HL-60 (cell line): ENCODE results near the gene CTIF.

Experiments
- CTCF ChIP-seq: IDR thresholded peaks from one replicate; pipeline ENCODE4 v1.5.1; 2011; ENCODE audit warnings: low read length, control low read depth, inconsistent platforms; ENCODE audit not compliant: insufficient read depth
- GABPA ChIP-seq: IDR thresholded peaks from 2 replicates; pipeline ENCODE4 v1.6.1; 2012; ENCODE audit warnings: low read depth

- TF ChIP-seq CTCF (no peak), GABPA (no peak)
Measured at GRCh38 chr18:48492880-48493279, 46.0 kb upstream of the CTIF start.
